ENCODE measurements around the gene SOX2. TPM values are rescaled to one million over a fixed set of nuclear protein-coding genes. Genes with fewer than 3 reads are reported as not detected.

SOX2 gene
- total RNA-seq, 1 experiment from 2014 or later, result 189 TPM

DNA sequence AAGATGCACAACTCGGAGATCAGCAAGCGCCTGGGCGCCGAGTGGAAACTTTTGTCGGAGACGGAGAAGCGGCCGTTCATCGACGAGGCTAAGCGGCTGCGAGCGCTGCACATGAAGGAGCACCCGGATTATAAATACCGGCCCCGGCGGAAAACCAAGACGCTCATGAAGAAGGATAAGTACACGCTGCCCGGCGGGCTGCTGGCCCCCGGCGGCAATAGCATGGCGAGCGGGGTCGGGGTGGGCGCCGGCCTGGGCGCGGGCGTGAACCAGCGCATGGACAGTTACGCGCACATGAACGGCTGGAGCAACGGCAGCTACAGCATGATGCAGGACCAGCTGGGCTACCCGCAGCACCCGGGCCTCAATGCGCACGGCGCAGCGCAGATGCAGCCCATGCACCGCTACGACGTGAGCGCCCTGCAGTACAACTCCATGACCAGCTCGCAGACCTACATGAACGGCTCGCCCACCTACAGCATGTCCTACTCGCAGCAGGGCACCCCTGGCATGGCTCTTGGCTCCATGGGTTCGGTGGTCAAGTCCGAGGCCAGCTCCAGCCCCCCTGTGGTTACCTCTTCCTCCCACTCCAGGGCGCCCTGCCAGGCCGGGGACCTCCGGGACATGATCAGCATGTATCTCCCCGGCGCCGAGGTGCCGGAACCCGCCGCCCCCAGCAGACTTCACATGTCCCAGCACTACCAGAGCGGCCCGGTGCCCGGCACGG lies 991 bp downstream of the SOX2 start (continued):
- TF ChIP-seq NFATC4 (CRISPR knock-in tag; IDR thresholded peaks at IDR 0.05) (no peak), ZNF263 (CRISPR knock-in tag; IDR thresholded peaks at IDR 0.05; ENCODE audit: low read depth) (0 out of 2 replicates have a peak, but pooled peaks have one; percentile 29), NR3C1 (CRISPR knock-in tag; conservative IDR thresholded peaks at IDR 0.05; ENCODE audit: low read depth) (no peak), ETV6 (CRISPR knock-in tag; IDR thresholded peaks at IDR 0.05) (peak; percentile 54), NR2C2 (CRISPR knock-in tag; IDR thresholded peaks at IDR 0.05) (no peak), ATF6 (CRISPR knock-in tag; IDR thresholded peaks at IDR 0.05) (no peak), GABPB1 (CRISPR knock-in tag; IDR thresholded peaks at IDR 0.05) (no peak), FOXJ3 (CRISPR knock-in tag; IDR thresholded peaks at IDR 0.05; ENCODE audit: borderline replicate concordance) (no peak), ZNF232 (CRISPR knock-in tag; IDR thresholded peaks at IDR 0.05) (no peak), HMGXB4 (CRISPR knock-in tag; IDR thresholded peaks at IDR 0.05) (peak; percentile 20; the same call in 1 of the 2 replicates), IRF2 (CRISPR knock-in tag; IDR thresholded peaks at IDR 0.05; ENCODE audit: borderline replicate concordance, low read depth) (no peak), ATF3 (CRISPR knock-in tag; conservative IDR thresholded peaks at IDR 0.05) (no peak), MYBL2 (CRISPR knock-in tag; IDR thresholded peaks at IDR 0.05) (no peak; the same call in 1 of the 2 replicates), E2F4 (CRISPR knock-in tag; IDR thresholded peaks at IDR 0.05; ENCODE audit: borderline replicate concordance, low read depth) (no peak), USF1 (CRISPR knock-in tag; IDR thresholded peaks at IDR 0.05) (peak; percentile 33), TP53 (CRISPR knock-in tag; IDR thresholded peaks at IDR 0.05) (no peak), ATF1 (CRISPR knock-in tag; IDR thresholded peaks at IDR 0.05) (no peak), SOX15 (CRISPR knock-in tag; IDR thresholded peaks at IDR 0.05) (no peak), ESRRA (CRISPR knock-in tag; IDR thresholded peaks at IDR 0.05; ENCODE audit: borderline replicate concordance) (no peak)
- TF ChIP-seq, protein P1, sequence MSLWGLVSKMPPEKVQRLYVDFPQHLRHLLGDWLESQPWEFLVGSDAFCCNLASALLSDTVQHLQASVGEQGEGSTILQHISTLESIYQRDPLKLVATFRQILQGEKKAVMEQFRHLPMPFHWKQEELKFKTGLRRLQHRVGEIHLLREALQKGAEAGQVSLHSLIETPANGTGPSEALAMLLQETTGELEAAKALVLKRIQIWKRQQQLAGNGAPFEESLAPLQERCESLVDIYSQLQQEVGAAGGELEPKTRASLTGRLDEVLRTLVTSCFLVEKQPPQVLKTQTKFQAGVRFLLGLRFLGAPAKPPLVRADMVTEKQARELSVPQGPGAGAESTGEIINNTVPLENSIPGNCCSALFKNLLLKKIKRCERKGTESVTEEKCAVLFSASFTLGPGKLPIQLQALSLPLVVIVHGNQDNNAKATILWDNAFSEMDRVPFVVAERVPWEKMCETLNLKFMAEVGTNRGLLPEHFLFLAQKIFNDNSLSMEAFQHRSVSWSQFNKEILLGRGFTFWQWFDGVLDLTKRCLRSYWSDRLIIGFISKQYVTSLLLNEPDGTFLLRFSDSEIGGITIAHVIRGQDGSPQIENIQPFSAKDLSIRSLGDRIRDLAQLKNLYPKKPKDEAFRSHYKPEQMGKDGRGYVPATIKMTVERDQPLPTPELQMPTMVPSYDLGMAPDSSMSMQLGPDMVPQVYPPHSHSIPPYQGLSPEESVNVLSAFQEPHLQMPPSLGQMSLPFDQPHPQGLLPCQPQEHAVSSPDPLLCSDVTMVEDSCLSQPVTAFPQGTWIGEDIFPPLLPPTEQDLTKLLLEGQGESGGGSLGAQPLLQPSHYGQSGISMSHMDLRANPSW (CRISPR knock-in tag; conservative IDR thresholded peaks at IDR 0.05; ENCODE audit: low read depth), result no peak
- TF ChIP-seq, protein P2, sequence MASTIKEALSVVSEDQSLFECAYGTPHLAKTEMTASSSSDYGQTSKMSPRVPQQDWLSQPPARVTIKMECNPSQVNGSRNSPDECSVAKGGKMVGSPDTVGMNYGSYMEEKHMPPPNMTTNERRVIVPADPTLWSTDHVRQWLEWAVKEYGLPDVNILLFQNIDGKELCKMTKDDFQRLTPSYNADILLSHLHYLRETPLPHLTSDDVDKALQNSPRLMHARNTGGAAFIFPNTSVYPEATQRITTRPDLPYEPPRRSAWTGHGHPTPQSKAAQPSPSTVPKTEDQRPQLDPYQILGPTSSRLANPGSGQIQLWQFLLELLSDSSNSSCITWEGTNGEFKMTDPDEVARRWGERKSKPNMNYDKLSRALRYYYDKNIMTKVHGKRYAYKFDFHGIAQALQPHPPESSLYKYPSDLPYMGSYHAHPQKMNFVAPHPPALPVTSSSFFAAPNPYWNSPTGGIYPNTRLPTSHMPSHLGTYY (CRISPR knock-in tag; IDR thresholded peaks at IDR 0.05), result no peak
- TF ChIP-seq, protein P3, sequence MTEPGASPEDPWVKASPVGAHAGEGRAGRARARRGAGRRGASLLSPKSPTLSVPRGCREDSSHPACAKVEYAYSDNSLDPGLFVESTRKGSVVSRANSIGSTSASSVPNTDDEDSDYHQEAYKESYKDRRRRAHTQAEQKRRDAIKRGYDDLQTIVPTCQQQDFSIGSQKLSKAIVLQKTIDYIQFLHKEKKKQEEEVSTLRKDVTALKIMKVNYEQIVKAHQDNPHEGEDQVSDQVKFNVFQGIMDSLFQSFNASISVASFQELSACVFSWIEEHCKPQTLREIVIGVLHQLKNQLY (CRISPR knock-in tag; IDR thresholded peaks at IDR 0.05), result no peak
- TF ChIP-seq, protein P4, sequence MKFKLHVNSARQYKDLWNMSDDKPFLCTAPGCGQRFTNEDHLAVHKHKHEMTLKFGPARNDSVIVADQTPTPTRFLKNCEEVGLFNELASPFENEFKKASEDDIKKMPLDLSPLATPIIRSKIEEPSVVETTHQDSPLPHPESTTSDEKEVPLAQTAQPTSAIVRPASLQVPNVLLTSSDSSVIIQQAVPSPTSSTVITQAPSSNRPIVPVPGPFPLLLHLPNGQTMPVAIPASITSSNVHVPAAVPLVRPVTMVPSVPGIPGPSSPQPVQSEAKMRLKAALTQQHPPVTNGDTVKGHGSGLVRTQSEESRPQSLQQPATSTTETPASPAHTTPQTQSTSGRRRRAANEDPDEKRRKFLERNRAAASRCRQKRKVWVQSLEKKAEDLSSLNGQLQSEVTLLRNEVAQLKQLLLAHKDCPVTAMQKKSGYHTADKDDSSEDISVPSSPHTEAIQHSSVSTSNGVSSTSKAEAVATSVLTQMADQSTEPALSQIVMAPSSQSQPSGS (CRISPR knock-in tag; IDR thresholded peaks at IDR 0.05; ENCODE audit: borderline replicate concordance, low read depth), result no peak

Measured in WTC11 (cell line).